ENCODE measurements around the gene BEND3. TPM values are rescaled to one million over a fixed set of nuclear protein-coding genes. Genes with fewer than 3 reads are reported as not detected.

BEND3 gene
- total and polyA plus RNA-seq, 9 of the 15 experiments (the other 6 are each of a cell fraction or from before 2014, with no cell fraction given): 0.64 to 8.4 (median 3.3) TPM

- H3K79me2 ChIP-seq (ENCODE audit: control insufficient read depth, insufficient read depth, low read length): no peaks in the 10 kb centered on the region
- H3K4me2 ChIP-seq (ENCODE audit: insufficient read depth, low read length): no peak overlapping the region
- CTCF ChIA-PET (ENCODE audit: low intra/inter-chr PET ratio): no interaction called here
- H3K4me3 ChIP-seq: no peak overlapping the region
- TF ChIP-seq TBL1XR1 (IDR thresholded peaks at IDR 0.05; ENCODE audit: low read length in 2 of 2) (no peak), CBFA2T3 (IDR thresholded peaks at IDR 0.05) (no peak), ZNF174 (CRISPR knock-in tag; IDR thresholded peaks at IDR 0.05) (no peak), PRMT5 (CRISPR knock-in tag; IDR thresholded peaks at IDR 0.05) (no peak), PCBP2 (IDR thresholded peaks at IDR 0.05; ENCODE audit: low read depth, low read length, poor library complexity, severe bottlenecking) (no peak), SIN3B (IDR thresholded peaks at IDR 0.05; ENCODE audit: low read depth) (no peak), SAFB (IDR thresholded peaks at IDR 0.05; ENCODE audit: borderline replicate concordance, low read depth, low read length) (no peak), SIN3A (IDR thresholded peaks at IDR 0.05; ENCODE audit: borderline replicate concordance in 2 of 2, control insufficient read depth in 1 of 2, low read depth in 2 of 2, low read length in 2 of 2) (no peak)
- in situ Hi-C loops (cut with MboI) (no loop called here), intact Hi-C loops (cut with micrococcal nuclease) (no loop called here)
- H3K9ac ChIP-seq (ENCODE audit: insufficient read depth in 1 of 2, low read depth in 2 of 2, low read length in 2 of 2): no peak overlapping the region
- no peak for FAIRE-seq
- no peaks in the 10 kb centered on the region for H3K9me1 ChIP-seq (ENCODE audit: control insufficient read depth, insufficient read depth, low read length)
- 64% methylated on average over 9 of the region's 9 CpGs for WGBS (ENCODE audit: insufficient coverage, low coverage, missing lambda C conversion rate)
- H3K4me1 ChIP-seq (replicated peaks in 1 of 2; ENCODE audit: control insufficient read depth in 2 of 2, insufficient read depth in 2 of 2, low read length in 2 of 2): peaks cover 4 to 5% of the 10 kb centered on the region in 2 experiments; a peak in 2 of 5 replicates
- BruUV-seq (replicated peaks): no TSS peak
- H2AFZ ChIP-seq (ENCODE audit: low read depth, low read length): no peak overlapping the region
- no peaks in the 10 kb centered on the region for H3K27me3 ChIP-seq (ENCODE audit: control insufficient read depth in 2 of 2, insufficient read depth in 2 of 2, low read length in 2 of 2)
- no peaks in the 10 kb centered on the region for H3K9me3 ChIP-seq (replicated peaks; ENCODE audit: control insufficient read depth, insufficient read depth, low read depth, low read length)
- 0 out of 2 replicates have a peak, but pooled peaks cover 10% of the 10 kb centered on the region for H4K20me1 ChIP-seq (replicated peaks; ENCODE audit: control insufficient read depth, insufficient read depth, low read length)
- POLR2A ChIA-PET: no interaction called here
- H3K36me3 ChIP-seq (ENCODE audit: control insufficient read depth, insufficient read depth, low read length): no peaks in the 10 kb centered on the region
- no peak for DNase-seq (ENCODE audit: extremely low read depth in 1 of 4, low spot score in 3 of 4)
- ATAC-seq: no peak
- H3K27ac ChIP-seq (ENCODE audit: extremely low read depth, low read depth, low read length): no peak overlapping the region
These were observed 13.5 kb downstream of the BEND3 start for GRCh38 chr6:107101686-107102413.
